ENCODE measurements around the gene PARN.

Gene PARN

DNA sequence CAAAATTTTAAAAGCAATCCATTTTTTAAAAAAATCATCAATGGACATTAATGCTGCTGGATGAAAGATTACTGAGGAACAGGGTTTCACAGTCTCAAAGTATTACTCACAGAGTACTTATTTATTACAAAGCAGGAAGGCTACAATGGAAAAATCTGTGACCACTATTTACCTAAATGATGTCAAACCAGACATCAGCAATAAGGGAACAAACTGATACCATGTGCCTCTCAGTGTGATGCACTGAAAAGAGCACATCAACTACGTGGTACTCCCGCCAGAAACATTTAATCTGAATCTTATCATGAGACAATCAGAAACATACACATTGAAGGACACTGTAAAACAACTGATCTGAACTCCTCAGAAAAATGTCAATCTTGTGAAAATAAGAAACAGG lies 124.2 kb downstream of the PARN start:
- ChIA-PET CTCF (no interaction called here), POLR2A (no interaction called here)
- Histone ChIP-seq H3K27ac (ENCODE audit: extremely low read depth, low read depth, low read length) (no peak overlapping the region), H3K4me3 (ENCODE audit: low read depth, low read length) (no peak overlapping the region), H3K4me1 (ENCODE audit: control insufficient read depth, insufficient read depth, low read length) (peaks cover 6% of the 10 kb centered on the region), H3K9me3 (ENCODE audit: control insufficient read depth, insufficient read depth, low read depth, low read length) (no peaks in the 10 kb centered on the region), H3K36me3 (ENCODE audit: control insufficient read depth in 2 of 2, insufficient read depth in 1 of 2, low read length in 2 of 2) (no peaks in the 10 kb centered on the region)
- TF ChIP-seq, protein P1, sequence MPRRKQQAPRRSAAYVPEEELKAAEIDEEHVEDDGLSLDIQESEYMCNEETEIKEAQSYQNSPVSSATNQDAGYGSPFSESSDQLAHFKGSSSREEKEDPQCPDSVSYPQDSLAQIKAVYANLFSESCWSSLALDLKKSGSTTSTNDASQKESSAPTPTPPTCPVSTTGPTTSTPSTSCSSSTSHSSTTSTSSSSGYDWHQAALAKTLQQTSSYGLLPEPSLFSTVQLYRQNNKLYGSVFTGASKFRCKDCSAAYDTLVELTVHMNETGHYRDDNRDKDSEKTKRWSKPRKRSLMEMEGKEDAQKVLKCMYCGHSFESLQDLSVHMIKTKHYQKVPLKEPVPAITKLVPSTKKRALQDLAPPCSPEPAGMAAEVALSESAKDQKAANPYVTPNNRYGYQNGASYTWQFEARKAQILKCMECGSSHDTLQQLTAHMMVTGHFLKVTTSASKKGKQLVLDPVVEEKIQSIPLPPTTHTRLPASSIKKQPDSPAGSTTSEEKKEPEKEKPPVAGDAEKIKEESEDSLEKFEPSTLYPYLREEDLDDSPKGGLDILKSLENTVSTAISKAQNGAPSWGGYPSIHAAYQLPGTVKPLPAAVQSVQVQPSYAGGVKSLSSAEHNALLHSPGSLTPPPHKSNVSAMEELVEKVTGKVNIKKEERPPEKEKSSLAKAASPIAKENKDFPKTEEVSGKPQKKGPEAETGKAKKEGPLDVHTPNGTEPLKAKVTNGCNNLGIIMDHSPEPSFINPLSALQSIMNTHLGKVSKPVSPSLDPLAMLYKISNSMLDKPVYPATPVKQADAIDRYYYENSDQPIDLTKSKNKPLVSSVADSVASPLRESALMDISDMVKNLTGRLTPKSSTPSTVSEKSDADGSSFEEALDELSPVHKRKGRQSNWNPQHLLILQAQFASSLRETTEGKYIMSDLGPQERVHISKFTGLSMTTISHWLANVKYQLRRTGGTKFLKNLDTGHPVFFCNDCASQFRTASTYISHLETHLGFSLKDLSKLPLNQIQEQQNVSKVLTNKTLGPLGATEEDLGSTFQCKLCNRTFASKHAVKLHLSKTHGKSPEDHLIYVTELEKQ (tag by site-specific recombination; IDR thresholded peaks at IDR 0.05; ENCODE audit: borderline replicate concordance): no peak
- TF ChIP-seq ZBTB8A (tag by site-specific recombination; IDR thresholded peaks at IDR 0.05) (no peak), ZEB2 (tag by site-specific recombination; IDR thresholded peaks at IDR 0.05) (0 out of 2 replicates have a peak, but pooled peaks have one; percentile 12), ZNF777 (tag by site-specific recombination; IDR thresholded peaks at IDR 0.05; ENCODE audit: borderline replicate concordance) (no peak)

DNA sequence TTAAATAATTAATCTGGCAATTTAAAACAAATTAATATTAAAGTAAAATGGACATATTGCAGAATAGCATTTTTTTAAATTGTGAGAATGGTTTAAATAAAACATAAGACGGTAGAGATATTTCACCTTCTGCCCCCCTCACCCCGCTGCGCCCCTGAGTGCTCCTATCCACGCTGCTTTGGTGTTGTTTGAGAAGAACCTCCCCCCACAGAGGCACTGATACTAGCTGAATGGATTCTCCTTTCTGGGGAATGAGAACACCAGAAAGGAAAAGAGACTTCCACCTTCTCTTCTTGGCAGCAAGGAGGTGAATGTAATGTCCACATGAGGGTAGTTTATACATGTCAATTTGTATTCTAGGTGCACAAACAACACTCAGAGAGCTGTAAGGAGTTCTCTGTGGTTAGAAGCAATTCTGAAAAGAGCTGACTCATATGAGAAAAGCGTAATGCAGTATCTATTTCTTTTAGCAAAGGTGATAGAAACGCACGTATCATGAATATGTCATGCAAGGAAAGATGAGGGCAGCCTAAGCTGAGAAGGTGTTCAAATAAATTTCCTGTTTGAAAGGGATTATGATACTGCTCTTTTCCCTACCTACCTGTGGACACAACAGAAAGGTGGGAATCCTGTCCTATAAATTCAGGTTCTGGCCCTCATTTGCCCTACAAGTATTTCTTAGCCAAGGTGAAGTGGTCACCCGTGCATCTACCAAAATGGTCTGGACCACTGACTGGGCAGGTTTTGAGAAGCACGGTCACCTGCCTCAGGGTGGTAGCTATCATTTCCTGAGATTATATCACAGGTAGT lies 126.9 kb downstream of the PARN start:
- H3K9me3 ChIP-seq (ENCODE audit: control insufficient read depth, insufficient read depth, low read depth, low read length): no peaks in the 10 kb centered on the region
- no peak overlapping the region for H3K27ac ChIP-seq (ENCODE audit: extremely low read depth, low read depth, low read length)
- ChIA-PET POLR2A (no interaction called here), CTCF (no interaction called here)
- H3K4me3 ChIP-seq (ENCODE audit: low read depth, low read length): no peak overlapping the region
- TF ChIP-seq, protein P2, sequence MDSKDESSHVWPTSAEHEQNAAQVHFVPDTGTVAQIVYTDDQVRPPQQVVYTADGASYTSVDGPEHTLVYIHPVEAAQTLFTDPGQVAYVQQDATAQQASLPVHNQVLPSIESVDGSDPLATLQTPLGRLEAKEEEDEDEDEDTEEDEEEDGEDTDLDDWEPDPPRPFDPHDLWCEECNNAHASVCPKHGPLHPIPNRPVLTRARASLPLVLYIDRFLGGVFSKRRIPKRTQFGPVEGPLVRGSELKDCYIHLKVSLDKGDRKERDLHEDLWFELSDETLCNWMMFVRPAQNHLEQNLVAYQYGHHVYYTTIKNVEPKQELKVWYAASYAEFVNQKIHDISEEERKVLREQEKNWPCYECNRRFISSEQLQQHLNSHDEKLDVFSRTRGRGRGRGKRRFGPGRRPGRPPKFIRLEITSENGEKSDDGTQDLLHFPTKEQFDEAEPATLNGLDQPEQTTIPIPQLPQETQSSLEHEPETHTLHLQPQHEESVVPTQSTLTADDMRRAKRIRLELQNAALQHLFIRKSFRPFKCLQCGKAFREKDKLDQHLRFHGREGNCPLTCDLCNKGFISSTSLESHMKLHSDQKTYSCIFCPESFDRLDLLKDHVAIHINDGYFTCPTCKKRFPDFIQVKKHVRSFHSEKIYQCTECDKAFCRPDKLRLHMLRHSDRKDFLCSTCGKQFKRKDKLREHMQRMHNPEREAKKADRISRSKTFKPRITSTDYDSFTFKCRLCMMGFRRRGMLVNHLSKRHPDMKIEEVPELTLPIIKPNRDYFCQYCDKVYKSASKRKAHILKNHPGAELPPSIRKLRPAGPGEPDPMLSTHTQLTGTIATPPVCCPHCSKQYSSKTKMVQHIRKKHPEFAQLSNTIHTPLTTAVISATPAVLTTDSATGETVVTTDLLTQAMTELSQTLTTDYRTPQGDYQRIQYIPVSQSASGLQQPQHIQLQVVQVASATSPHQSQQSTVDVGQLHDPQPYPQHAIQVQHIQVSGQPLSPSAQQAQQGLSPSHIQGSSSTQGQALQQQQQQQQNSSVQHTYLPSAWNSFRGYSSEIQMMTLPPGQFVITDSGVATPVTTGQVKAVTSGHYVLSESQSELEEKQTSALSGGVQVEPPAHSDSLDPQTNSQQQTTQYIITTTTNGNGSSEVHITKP (tag by site-specific recombination; IDR thresholded peaks at IDR 0.05): 0 out of 2 replicates have a peak, but pooled peaks have one; percentile 27
- TF ChIP-seq, protein P3, sequence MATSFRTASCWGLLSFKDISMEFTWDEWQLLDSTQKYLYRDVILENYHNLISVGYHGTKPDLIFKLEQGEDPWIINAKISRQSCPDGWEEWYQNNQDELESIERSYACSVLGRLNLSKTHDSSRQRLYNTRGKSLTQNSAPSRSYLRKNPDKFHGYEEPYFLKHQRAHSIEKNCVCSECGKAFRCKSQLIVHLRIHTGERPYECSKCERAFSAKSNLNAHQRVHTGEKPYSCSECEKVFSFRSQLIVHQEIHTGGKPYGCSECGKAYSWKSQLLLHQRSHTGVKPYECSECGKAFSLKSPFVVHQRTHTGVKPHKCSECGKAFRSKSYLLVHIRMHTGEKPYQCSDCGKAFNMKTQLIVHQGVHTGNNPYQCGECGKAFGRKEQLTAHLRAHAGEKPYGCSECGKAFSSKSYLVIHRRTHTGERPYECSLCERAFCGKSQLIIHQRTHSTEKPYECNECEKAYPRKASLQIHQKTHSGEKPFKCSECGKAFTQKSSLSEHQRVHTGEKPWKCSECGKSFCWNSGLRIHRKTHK (tag by site-specific recombination; IDR thresholded peaks at IDR 0.05): no peak
- H3K36me3 ChIP-seq (ENCODE audit: control insufficient read depth in 2 of 2, insufficient read depth in 1 of 2, low read length in 2 of 2): no peaks in the 10 kb centered on the region
- peaks cover 6% of the 10 kb centered on the region for H3K4me1 ChIP-seq (ENCODE audit: control insufficient read depth, insufficient read depth, low read length)

DNA sequence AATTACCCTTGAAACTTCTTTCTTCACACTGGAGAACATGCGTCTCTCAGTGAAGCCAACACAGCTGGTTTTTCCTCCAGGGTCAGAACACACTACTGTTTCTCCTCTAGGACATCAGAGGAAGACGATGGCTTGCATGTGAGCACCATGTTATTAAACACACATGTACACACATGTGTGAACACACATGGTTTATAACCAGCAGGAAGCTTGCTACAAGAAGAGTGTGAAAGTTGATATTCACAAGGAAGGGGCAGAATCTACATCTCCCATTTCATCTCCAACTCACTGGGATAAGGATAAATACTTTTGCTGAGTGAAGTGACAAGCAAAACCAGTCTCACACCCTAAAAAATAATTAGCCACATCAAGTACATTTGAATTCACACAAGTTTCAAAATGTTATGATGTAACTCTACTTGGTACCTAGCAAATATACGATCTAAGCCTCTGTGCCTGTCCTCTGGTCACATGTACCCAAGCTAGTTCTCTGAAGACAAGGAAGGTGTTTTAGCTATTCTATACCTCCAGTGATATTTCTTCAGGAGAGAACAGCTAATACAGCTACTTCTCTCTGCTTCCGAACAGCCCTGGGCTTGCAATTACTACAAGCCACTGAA lies 127.7 kb downstream of the PARN start:
- Histone ChIP-seq H3K4me1 (ENCODE audit: control insufficient read depth, insufficient read depth, low read length) (peaks cover 6% of the 10 kb centered on the region), H3K9me3 (ENCODE audit: control insufficient read depth, insufficient read depth, low read depth, low read length) (no peaks in the 10 kb centered on the region), H3K4me3 (ENCODE audit: low read depth, low read length) (no peak overlapping the region), H3K36me3 (ENCODE audit: control insufficient read depth in 2 of 2, insufficient read depth in 1 of 2, low read length in 2 of 2) (no peaks in the 10 kb centered on the region), H3K27ac (ENCODE audit: extremely low read depth, low read depth, low read length) (no peak overlapping the region)
- ChIA-PET POLR2A (interaction anchor here (0.6 kb wide), 1 partner anchor 141 kb away, joined by 3 read pairs; no protein-coding TSS in a partner anchor), CTCF (interaction anchor here (0.7 to 1.2 kb wide), 2 partner anchors 10 to 37 kb away, joined by 3 read pairs; no protein-coding TSS in a partner anchor)
- TF ChIP-seq ZSCAN16 (tag by site-specific recombination; IDR thresholded peaks at IDR 0.05) (no peak), ZNF776 (tag by site-specific recombination; IDR thresholded peaks at IDR 0.05; ENCODE audit: borderline replicate concordance) (no peak), ZNF747 (tag by site-specific recombination; IDR thresholded peaks at IDR 0.05) (no peak), ZNF664 (tag by site-specific recombination; IDR thresholded peaks at IDR 0.05) (no peak), ZNF768 (tag by site-specific recombination; IDR thresholded peaks at IDR 0.05) (no peak), ZNF155 (tag by site-specific recombination; IDR thresholded peaks at IDR 0.05) (no peak)
- TF ChIP-seq, protein P4, sequence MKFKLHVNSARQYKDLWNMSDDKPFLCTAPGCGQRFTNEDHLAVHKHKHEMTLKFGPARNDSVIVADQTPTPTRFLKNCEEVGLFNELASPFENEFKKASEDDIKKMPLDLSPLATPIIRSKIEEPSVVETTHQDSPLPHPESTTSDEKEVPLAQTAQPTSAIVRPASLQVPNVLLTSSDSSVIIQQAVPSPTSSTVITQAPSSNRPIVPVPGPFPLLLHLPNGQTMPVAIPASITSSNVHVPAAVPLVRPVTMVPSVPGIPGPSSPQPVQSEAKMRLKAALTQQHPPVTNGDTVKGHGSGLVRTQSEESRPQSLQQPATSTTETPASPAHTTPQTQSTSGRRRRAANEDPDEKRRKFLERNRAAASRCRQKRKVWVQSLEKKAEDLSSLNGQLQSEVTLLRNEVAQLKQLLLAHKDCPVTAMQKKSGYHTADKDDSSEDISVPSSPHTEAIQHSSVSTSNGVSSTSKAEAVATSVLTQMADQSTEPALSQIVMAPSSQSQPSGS (tag by site-specific recombination; IDR thresholded peaks at IDR 0.05; ENCODE audit: low read depth): no peak
- TF ChIP-seq, protein P5, sequence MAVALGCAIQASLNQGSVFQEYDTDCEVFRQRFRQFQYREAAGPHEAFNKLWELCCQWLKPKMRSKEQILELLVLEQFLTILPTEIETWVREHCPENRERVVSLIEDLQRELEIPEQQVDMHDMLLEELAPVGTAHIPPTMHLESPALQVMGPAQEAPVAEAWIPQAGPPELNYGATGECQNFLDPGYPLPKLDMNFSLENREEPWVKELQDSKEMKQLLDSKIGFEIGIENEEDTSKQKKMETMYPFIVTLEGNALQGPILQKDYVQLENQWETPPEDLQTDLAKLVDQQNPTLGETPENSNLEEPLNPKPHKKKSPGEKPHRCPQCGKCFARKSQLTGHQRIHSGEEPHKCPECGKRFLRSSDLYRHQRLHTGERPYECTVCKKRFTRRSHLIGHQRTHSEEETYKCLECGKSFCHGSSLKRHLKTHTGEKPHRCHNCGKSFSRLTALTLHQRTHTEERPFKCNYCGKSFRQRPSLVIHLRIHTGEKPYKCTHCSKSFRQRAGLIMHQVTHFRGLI (tag by site-specific recombination; IDR thresholded peaks at IDR 0.05): no peak
- TF ChIP-seq, protein P6, sequence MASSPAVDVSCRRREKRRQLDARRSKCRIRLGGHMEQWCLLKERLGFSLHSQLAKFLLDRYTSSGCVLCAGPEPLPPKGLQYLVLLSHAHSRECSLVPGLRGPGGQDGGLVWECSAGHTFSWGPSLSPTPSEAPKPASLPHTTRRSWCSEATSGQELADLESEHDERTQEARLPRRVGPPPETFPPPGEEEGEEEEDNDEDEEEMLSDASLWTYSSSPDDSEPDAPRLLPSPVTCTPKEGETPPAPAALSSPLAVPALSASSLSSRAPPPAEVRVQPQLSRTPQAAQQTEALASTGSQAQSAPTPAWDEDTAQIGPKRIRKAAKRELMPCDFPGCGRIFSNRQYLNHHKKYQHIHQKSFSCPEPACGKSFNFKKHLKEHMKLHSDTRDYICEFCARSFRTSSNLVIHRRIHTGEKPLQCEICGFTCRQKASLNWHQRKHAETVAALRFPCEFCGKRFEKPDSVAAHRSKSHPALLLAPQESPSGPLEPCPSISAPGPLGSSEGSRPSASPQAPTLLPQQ (tag by site-specific recombination; IDR thresholded peaks at IDR 0.05): no peak

Data from HEK293 (cell line).